Upper lobe of left lung (tissue), 4 donors: ENCODE results near the gene DMD.

Source experiments
- EP300 ChIP-seq, 4 donors: sonication (generic); formaldehyde crosslinking; IDR thresholded peaks; one replicate each; pipeline ENCODE4 v1.5.1; 2017; ENCODE audit warnings: antibody characterized with exemption in 4 of 4, control low read depth in 2 of 4
- POLR2A ChIP-seq, 4 donors: fragments of 450-650 bp; IDR thresholded peaks; one replicate each; pipeline ENCODE4 v1.5.1; 2016 to 2017; ENCODE audit warnings: antibody characterized with exemption in 4 of 4, mild to moderate bottlenecking in 2 of 4

GRCh38 chrX:31181377-31182000, 2029.9 kb downstream of the DMD start:
- no peak for TF ChIP-seq EP300 (IDR thresholded peaks at IDR 0.05)
- TF ChIP-seq POLR2A (IDR thresholded peaks at IDR 0.05): no peak
